Ecto neural progenitor cell (in vitro differentiated cells): ENCODE results near the gene PDE7B.

Experiments
- DNase-seq: peaks from one replicate; pipeline ENCODE4 v3.0.0-alpha.2; 2018; ENCODE audit warnings: low spot score

Gene PDE7B

GRCh38 chr6:136033416-136033815, 181.9 kb downstream of the PDE7B start:
- DNase-seq = no peak

DNA sequence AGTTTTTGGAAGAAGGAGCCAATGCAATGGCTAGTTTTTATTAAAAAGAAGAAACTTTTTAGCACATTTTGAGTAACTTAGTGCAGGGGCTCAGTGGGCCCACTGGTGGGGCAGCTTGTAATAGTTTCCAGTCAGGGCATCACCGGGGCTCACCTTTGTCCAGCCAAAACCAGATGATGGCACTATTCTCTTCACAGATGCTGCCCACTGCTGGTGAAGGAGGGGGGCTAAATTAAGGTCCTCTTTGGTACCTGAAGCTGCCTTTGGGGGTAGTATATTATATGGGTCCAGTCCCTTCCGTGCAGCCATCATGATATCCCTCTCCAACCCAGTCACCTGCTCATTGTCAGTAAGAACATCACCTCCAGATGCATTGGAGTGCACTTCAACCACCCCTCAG, 182.9 kb downstream of the PDE7B start:
- no peak for DNase-seq

DNA sequence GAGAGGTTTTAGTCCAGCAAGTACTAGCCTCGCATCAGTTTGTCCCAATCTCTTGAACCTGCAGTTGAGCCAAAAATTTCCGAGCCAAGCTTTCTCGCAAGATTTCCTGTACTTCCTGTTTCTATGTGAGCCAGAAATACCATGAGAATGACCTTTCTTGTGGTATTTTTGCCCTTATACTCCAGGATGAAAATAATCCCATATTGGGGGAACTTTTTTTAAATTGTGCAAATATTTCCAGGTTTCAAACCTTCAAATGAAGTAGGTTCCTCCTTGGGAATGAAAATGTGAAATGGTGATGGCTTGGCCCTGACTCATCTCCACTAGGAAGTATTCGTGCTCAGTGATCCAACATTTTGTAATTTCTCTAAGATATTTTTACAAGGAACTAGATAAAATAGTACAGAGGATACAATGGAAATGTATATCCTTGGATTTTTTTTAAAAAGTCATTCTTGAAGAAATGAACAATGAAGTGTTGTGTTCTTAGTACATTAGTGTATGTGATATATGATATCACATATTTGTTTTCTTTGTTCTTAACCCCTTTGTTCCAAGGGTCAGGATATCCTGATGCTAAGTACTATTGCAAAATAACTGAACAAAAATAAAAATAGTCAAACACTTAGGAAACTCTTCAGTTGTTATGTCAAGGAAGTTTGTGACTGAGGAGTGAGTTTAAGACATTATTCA, 184.0 kb downstream of the PDE7B start:
- no peak for DNase-seq

- DNase-seq = no peak
Measured at GRCh38 chr6:136036071-136036380, 184.5 kb downstream of the PDE7B start.

DNA sequence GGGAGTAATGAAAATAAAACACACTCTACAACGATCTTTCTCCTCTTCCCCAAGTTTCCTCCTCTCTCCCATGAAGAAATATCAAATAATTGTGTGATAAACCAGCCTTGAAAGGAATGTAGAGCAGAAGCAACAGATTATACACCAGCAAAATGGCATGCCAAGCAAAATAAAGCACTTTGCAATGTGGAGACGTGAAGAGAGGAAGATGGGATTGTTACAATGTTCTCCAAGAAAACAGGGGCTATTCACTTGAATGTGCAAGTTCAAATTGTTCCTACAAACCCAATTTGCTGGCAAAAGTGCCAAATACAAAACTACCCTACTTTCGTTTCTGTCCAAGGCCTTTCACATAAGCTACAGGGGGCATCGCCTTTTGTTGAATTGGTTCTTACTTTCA, 185.1 kb downstream of the PDE7B start:
- DNase-seq = no peak

GRCh38 chr6:136037242-136037875, 185.9 kb downstream of the PDE7B start:
- no peak for DNase-seq

DNA sequence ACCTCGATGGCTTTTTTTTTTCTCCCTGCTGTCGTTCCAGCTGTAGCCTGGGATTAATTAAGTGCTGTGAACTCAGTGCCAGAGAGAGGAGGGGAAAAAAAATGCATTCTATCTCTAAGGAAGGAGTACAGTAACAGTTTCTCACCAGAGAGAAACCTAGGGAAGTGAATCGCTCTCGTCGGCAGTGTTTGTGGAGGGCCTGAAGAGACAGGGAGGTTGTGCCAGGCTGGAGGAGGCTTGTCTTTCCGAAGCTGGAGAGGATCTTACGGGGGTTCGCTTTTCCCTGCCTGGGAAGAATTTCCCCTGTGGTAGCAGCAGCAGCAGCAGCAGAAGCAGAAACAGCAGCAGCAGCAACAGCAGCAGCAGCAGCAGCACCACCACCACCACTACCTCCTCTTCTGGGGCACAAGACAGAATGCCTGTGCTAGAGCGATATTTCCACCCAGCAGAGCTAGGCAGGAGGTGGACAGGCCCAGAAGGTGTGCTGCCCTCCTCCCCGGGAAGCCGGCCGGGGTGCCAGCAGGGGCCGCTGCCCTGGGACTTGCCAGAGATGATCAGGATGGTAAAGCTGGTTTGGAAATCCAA, 186.5 kb downstream of the PDE7B start:
- DNase-seq = no peak

- DNase-seq = no peak
Measured at GRCh38 chr6:136038531-136038930, 187.0 kb downstream of the PDE7B start.

- no peak for DNase-seq
Measured at GRCh38 chr6:136039185-136039584, 187.7 kb downstream of the PDE7B start.

- DNase-seq = no peak
Measured at GRCh38 chr6:136050475-136050874, 199.0 kb downstream of the PDE7B start.

- no peak for DNase-seq
Measured at GRCh38 chr6:136051140-136051775, 199.8 kb downstream of the PDE7B start.

- DNase-seq = no peak
Measured at GRCh38 chr6:136052031-136052430, 200.5 kb downstream of the PDE7B start.

DNA sequence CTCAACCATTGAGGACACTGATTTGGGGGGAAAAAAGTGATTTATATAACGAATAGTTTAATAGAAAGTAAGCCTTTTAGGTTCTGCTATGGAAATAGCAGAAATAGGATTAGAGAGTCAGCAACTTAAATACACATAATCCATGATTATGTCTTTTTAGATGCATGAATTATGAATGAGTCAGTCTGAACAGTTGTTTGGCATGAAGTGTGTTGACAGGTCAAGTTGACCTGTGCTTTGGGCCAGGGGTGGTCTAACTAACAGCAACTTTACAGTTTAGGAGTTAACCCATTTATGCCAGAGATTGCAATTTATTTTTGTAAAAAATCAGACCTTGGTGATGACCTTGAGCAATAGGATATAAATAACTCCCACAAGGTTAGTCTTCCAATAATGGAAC, 207.4 kb downstream of the PDE7B start:
- DNase-seq = no peak

DNA sequence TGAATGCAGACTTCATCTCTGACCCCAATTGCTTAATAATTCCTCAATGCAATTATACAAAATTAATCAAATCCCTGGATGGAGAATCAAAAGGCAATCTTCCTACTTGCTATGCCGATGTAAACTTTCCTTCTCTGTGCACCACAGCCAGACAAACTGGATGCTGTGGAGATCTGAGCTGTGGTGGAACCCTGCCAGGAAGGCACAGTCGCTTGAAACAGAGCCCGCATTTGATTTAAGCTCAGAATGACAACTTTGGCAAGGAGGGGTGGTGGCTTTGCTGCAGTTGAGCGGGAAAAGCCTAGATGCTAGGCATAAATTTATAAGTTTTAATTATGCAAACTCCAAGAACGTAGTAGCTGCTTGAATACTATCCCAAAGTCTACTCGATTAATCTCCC, 207.8 kb downstream of the PDE7B start:
- DNase-seq = no peak

GRCh38 chr6:136060052-136060451, 208.6 kb downstream of the PDE7B start:
- DNase-seq = no peak

DNA sequence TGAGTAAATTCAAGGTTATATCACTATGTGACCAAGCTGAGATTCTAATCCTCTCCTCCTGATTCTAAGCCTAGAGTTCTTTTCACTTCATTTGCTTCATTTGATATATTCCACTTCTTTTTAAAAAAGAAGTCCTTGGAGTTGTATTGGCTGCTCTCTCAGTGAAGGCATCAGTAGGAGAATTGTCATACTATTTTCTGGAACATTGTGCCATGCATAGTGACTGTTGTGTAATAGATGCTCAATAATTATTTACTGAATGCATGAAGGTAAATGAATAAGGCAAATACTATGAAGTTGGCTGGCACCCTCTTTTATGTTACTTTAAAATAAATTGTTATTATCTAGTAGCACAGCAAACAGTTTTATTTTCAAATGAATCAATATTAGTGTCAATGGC, 209.3 kb downstream of the PDE7B start:
- DNase-seq = no peak

DNA sequence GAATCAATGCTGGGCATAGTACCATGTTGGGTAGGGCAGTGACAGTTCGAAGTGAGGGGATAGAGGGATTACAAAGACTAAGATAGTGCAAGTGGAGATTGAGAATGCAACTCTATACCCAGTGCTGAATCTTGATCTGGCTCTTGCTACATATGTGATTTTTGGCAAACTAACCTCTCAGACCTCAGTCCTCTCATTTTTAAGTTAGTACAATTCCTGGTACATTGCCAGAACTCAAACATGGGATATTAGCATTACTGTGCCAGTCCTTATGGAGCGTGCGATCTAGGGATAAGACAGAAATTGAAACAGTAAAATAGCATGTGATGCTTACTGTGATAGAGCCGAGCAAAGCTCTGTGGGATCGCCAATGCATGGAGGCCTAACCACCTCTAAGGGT, 210.2 kb downstream of the PDE7B start:
- no peak for DNase-seq

DNA sequence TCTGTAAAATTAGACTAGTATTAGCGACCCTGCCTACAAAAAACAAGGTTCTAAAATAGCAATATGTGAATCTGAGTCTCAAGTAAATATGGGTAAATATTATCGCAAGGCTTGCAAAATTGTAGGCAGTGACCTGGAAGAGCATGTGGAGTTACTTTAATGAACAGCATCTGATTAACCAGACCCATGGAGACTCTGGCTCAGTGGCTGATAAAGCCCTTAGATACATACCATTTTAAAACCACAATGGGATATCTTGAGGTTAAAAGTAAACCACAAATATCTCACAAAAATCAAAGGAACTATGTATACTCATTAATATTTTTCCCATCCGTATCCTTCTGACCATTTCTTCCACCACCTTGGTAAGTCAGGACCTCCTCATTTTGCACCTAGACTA, 211.6 kb downstream of the PDE7B start:
- DNase-seq = no peak

DNA sequence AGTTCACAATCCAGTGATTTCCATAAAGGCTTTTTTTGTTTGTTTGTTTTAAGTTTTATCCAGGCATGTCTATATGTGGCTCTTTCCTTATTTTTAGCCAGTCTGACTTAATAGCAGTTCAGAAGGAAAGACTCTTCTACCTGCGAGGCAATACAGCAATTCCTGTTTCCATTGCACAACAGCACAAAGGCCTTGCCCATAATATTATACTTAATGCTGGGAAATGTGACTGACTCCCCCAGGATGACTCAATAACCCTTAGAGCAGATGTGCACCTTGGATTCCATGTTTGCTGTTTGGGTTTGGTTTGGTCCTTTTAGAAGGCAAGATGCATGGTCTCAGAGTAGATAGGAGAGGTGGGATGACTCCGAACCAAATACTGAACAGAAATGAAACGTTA, 214.5 kb downstream of the PDE7B start:
- no peak for DNase-seq

GRCh38 chr6:136067731-136068341, 216.3 kb downstream of the PDE7B start:
- no peak for DNase-seq

GRCh38 chr6:136069119-136069518, 217.6 kb downstream of the PDE7B start:
- no peak for DNase-seq

- DNase-seq = no peak
Measured at GRCh38 chr6:136070815-136071214, 219.3 kb downstream of the PDE7B start.

- no peak for DNase-seq
Measured at GRCh38 chr6:136072691-136073090, 221.2 kb downstream of the PDE7B start.
